HG03039 (cell line): ENCODE results near the gene NOC3L.

ENCODE experiments used
- ATAC-seq: cut with Tn5 transposase; IDR thresholded peaks from one replicate; pipeline ENCODE4 v1.9.1; 2021; ENCODE audit warnings: mild to moderate bottlenecking, moderate library complexity; ENCODE audit not compliant: unreplicated experiment

The NOC3L gene

DNA sequence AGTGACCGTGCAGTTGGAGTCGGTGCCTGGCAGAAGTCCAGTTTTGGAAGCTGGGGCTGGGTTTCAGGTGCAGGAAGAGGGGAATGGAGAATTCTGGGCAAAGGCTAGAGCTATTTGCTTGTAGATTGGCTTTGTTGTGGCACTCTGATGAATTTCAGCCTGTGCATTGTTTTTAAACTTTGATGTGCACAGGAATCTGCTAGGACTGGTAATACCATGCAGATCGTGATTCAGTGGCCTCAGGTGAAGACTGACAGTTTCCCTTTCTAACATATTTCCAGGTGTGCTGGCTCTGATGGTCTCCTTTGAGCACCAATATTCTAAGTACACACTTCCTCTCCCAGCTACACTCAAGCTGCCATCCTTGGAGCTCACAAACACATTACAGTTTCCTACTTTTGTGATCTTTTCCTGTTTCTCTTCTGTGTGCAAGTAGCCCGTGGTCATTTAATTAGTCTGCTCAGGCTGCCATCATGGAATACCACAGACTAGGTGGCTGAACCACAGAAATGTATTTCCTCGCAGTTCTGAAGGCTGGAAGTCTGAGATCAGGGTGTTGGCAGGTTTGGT, 55.6 kb downstream of the NOC3L start:
- ATAC-seq, result no peak

DNA sequence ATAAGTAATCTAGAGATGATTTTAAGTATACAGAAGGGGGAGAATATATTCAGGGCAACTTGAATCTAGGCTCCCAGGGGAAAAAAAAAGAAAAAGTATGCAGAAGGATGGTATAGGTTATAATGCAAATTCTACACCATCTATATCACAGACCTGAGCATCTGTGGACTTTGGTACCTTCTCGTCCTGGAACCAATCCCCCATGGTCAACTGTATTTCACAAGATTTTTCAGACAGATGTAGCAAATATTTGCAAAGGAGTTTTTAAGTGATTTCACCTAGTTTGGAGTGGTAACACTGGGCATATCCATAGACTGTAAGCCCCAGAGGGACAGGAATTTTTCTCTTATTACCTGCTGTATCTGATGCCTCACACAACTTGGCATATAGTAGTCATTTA, 58.8 kb downstream of the NOC3L start:
- ATAC-seq, result no peak

GRCh38 chr10:94300042-94300441, 62.7 kb downstream of the NOC3L start:
- no peak for ATAC-seq

GRCh38 chr10:94299417-94299816, 63.3 kb downstream of the NOC3L start:
- ATAC-seq, result no peak

DNA sequence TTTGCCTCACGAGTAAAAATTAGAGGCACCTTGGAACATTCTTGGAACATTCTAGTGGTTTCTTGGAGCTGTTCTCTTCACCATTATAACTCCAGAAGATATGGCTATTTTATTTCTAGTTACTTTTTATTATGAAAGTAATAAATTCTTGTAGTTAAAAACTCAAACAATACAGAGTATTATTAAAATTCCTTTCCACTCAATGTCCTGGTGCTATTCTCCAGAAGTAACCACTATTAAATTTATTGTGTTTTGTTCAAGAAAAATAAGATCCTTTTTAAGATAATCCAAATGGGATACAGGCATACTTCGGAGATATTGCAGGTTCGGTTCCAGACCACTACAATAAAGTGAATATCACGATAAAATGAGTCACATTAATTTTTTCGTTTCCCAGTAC, 68.6 kb downstream of the NOC3L start:
- no peak for ATAC-seq

DNA sequence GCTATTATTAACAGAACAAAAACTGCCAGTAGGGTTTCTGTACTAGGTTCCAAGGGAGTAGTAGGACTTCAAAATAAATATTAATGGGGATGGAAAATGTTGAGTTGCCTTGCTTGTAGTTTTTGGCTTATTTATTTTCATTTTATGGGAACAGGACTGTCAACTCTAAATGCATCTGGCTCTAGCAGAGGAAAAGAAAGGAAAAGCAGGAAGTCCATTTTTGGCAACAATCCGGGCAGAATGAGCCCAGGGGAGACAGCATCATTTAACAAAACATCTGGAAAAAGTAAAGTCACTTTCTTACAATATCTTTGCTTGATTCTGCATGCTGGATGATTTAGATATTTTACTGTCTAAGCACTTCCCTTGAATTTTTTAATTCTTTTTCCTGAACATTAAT, 69.4 kb downstream of the NOC3L start:
- no peak for ATAC-seq

DNA sequence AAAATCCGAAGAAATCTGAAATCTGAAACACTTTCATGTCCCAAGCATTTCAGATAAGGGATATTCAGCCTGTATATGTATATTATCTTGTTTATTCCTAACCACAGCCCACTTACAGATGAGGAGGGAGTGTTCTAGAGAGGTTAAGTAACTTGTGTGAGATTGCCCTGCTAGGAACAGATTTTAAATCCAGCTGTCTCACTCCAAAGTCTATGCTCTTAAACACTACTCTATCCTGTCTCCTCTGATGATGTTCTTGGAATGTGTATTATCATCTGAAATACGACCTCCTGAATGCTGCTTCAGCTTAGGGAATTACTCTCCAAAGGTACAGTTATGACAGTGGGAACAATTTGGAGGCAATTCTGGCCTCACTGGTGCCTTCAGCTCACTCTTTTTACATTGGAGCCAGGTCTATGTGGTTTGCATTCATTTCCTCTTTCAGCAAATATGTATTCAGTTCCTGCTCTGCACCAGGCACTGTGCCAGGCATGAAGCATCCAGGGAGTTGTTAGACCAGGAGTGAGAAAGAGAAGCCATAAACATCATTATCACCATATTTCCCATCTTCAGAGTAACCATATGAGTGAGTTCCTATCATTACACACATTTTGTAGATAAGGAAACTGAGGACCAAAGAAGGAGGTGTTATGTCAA, 70.2 kb downstream of the NOC3L start:
- ATAC-seq, result no peak

- no peak for ATAC-seq
These were observed 74.2 kb downstream of the NOC3L start for GRCh38 chr10:94288361-94289101.

DNA sequence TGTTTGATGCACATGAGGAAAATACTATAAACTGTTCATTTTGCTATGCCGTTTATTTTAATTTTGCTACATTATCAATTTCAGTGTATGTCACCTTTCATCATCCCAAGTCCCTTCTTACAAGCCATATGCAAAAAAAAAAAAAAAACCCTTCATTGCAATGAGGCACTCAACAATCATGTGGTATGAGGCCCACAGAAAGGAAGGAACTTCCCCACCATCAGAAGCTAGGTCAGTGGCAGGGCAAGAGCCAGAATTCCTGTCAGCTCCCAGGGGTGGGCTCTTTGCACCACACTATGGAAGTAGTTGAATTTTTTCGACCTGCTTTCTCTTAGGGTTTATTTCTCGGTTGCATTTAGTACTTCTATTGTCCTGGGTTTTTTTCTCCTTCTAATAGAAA, 75.4 kb downstream of the NOC3L start:
- no peak for ATAC-seq

GRCh38 chr10:94286901-94287300, 75.8 kb downstream of the NOC3L start:
- ATAC-seq, result no peak

GRCh38 chr10:94285271-94285670, 77.5 kb downstream of the NOC3L start:
- no peak for ATAC-seq
